Superior temporal gyrus (tissue), 1 donor: ENCODE data around the gene SLC16A4.

ENCODE experiments used
- DNase-seq: peaks from one replicate; pipeline ENCODE4 v3.0.0-alpha.2; 2016; ENCODE audit errors: extremely low spot score

The SLC16A4 gene

DNA sequence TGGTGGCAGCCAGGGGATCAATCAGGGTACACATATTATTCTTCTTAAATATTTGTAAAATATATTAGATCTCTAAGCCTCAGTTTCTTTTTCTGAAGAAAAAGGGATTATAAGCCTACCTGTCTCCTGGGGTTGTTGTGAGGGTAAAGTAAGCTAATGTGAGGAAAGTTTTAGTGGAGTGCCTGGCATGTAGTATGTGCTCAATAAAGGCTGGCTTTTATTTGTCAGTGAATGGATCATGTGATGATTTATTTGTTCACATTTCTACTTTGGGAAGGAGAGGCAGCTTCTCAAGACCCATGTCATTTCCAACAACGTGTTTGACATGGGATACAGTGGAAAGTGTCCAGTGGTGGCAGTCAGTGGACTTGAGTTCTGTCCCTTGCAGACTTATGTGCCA, 64.0 kb downstream of the SLC16A4 start:
- DNase-seq, result no peak

DNA sequence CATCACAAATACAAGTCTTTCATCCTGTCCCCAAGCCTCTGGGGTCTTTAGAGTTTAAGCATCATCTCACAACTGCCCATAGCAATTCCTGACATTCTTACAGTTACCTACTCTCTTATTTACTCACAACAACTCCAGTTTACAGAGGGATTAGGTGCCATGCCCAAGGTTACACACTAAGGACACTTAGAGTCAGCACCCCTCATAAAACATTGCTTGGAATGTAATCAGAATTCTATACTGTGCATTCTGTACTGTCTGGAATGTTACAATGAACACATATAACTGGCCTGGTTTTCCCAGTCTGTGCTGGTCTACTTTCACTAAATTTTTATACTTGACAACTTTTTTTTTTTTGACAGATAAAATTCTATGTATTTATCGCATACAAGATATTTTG, 66.2 kb downstream of the SLC16A4 start:
- DNase-seq, result no peak

DNA sequence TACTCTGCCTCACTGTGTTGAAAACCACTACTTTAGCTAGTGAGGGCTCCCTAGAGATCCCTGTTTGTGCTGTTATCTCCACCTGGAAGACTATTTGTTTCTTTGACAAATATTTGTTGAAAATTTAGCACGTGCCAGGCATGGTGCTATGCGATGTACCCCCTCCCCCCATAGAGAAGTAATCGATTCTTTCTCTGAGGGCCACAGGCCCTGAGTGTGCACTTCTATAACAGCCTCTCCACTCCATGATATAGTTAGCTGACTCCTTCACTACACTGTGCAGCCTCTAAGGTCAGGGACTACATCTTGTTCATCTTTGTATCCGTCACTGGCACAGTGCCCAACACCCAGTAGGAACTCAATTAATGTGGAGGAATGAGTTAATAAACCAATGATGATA, 69.0 kb downstream of the SLC16A4 start:
- no peak for DNase-seq

DNA sequence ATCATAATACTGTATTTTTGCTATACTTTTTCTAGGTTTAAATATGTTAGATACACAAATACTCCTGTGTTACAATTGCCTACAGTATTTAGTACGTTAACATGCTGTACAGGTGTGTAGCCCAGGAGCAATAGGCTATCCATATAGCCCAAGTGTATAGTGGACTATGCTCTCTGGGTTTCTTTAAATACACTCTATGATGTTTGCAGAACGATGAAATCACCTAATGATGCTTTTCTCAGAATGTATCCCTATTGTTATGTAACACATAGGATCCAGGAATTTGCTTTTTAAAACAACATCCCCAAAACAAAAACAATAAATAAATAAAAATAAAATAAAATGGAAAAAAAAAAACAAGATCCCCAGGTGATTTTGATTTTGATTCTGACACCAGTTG, 69.8 kb downstream of the SLC16A4 start:
- DNase-seq, result no peak

DNA sequence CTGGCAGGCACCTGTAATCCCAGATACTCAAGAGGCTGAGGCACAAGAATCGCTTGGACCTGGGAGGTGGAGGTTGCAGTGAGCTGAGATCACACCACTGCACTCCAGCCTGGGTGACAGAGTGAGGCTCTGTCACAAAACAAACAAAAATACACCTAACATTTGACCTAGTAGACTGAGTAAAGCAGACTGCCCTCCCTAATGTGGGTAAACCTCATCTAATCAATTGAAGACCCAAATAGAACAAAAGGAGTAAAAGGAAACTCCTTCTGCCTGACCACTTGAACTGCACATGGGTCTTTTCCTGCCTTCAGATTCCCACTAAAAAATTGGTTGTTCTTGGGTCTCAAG, 70.7 kb downstream of the SLC16A4 start:
- no peak for DNase-seq

DNA sequence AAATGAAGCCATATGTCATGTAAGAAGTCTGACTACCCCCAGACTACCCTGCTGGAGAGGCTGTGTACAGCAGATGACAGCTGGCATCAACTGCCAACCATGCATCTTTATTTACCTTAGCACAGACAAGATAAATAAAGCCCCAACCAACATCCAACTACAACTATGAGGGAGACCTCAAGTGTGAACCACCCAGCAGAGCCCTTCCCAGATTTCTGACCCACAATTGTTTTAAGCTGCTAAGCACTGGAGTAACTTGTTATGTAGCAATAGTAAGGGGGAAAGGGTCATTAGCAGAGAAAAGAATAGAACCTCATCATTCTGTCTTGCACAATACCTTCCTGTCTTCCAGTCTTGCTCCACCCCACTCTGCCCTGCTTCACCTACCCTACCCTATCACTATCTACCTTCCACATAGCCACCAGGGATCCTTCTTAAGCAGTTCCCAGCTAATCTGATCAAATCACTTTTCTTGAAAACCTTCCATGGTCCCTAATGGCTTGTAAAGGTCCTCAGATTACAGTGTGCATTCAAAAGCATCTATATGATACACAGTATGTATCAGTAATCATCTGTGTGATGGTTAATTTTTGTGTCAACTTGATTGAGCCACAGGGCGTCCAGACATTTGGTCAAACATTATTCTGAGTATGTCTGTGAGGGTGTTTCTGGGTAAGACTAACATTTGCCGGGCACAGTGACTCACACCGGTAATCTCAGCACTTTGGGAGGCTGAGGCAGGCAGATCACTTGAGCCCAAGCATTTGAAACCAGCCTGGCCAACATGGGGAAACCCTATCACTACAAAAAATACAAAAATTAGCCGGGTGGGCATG, 71.3 kb downstream of the SLC16A4 start:
- no peak for DNase-seq

DNA sequence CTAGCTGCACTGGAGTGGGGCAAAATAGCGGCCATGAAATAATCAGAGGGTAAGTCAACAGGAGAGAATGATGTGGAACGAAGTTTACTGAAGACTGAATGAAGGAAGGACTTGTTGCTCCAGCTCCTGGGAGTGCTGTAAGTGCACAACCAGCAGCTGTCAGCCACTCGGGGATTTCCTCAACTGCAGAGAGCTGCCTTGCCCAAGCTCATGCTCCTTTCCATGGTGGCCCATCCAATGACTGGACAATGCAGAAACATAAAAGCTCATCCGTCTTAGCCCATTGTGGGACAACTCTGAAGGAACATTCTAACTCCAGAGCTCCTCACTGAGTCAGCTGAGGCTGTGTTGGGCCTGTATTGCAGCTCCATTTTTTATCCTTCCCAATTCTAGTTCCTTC, 72.8 kb downstream of the SLC16A4 start:
- no peak for DNase-seq

DNA sequence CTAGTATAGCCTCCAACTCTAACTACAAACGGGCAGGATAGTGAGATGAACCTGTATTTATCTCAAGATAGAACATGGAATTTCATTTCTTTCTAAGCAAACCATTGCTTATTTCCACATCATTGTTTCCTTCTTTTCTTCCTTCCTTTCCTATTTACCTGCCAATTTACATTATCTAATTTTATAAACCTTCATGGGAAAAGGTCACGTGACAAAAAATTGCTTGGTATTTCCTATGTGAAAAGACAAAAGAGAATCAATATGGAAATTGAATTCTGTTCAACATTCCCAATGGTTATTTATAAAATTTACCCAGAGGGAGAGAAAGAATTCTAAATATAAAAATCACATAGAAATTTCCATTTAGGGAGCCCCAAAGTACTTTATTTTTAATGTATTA, 74.1 kb downstream of the SLC16A4 start:
- DNase-seq, result no peak
